Measurements from ENCODE around the gene DSC2. TPM values are rescaled to one million over a fixed set of nuclear protein-coding genes. Genes with fewer than 3 reads are reported as not detected.

The DSC2 gene
- total and polyA plus RNA-seq, 2 donors (not counting 1 experiment from before 2014, with no cell fraction given), result under 0.01 TPM; not detected in 1

- no peaks in the 10 kb centered on the region for H4K20me1 ChIP-seq (ENCODE audit: control insufficient read depth, extremely low read depth, insufficient read depth, low read length)
- H3K4me2 ChIP-seq (ENCODE audit: extremely low read depth, insufficient read depth, low read length), result no peak overlapping the region
- DNase-seq (ENCODE audit: low read depth in 2 of 2), result no peak
- H3K79me2 ChIP-seq (ENCODE audit: control insufficient read depth, insufficient read depth, low read length), result no peaks in the 10 kb centered on the region
- no peak overlapping the region for H2AFZ ChIP-seq (ENCODE audit: low read length)
- H3K9ac ChIP-seq (ENCODE audit: insufficient read depth, low read length), result no peak overlapping the region
- H3K4me1 ChIP-seq (ENCODE audit: control insufficient read depth, extremely low read depth, insufficient read depth, low read length), result no peaks in the 10 kb centered on the region
- no peaks in the 10 kb centered on the region for H3K36me3 ChIP-seq (ENCODE audit: control insufficient read depth, insufficient read depth, low read length)
- H3K27ac ChIP-seq (ENCODE audit: insufficient read depth, low read length), result no peak overlapping the region
- TF ChIP-seq EZH2 (IDR thresholded peaks at IDR 0.05; ENCODE audit: low read length, missing control alignments) (no peak), CTCF (conservative IDR thresholded peaks at IDR 0.05 in 1 of 2, IDR thresholded peaks at IDR 0.05 in 1 of 2; ENCODE audit: low read depth in 1 of 2, low read length in 2 of 2) (no peak)
- H3K27me3 ChIP-seq (ENCODE audit: control insufficient read depth, insufficient read depth, low read length), result no peaks in the 10 kb centered on the region
- H3K4me3 ChIP-seq (replicated peaks in 1 of 4; ENCODE audit: control extremely low read depth in 1 of 4, insufficient read depth in 1 of 4, low read depth in 3 of 4, low read length in 4 of 4), result no peak overlapping the region
- H3K9me3 ChIP-seq (ENCODE audit: control insufficient read depth, insufficient read depth, low read depth, low read length), result no peaks in the 10 kb centered on the region
Measured at GRCh38 chr18:31105733-31106132, 3.5 kb upstream of the DSC2 start.

GRCh38 chr18:31104444-31104843 lies 2.2 kb upstream of the DSC2 start:
- no peaks in the 10 kb centered on the region for H3K9me3 ChIP-seq (ENCODE audit: control insufficient read depth, insufficient read depth, low read depth, low read length)
- H3K4me2 ChIP-seq (ENCODE audit: extremely low read depth, insufficient read depth, low read length), result no peak overlapping the region
- no peaks in the 10 kb centered on the region for H3K27me3 ChIP-seq (ENCODE audit: control insufficient read depth, insufficient read depth, low read length)
- no peaks in the 10 kb centered on the region for H4K20me1 ChIP-seq (ENCODE audit: control insufficient read depth, extremely low read depth, insufficient read depth, low read length)
- H3K79me2 ChIP-seq (ENCODE audit: control insufficient read depth, insufficient read depth, low read length), result no peaks in the 10 kb centered on the region
- no peak overlapping the region for H3K9ac ChIP-seq (ENCODE audit: insufficient read depth, low read length)
- no peak for DNase-seq (ENCODE audit: low read depth in 2 of 2)
- H2AFZ ChIP-seq (ENCODE audit: low read length), result no peak overlapping the region
- no peak overlapping the region for H3K4me3 ChIP-seq (replicated peaks in 1 of 4; ENCODE audit: control extremely low read depth in 1 of 4, insufficient read depth in 1 of 4, low read depth in 3 of 4, low read length in 4 of 4)
- TF ChIP-seq CTCF (conservative IDR thresholded peaks at IDR 0.05 in 1 of 2, IDR thresholded peaks at IDR 0.05 in 1 of 2; ENCODE audit: low read depth in 1 of 2, low read length in 2 of 2) (no peak), EZH2 (IDR thresholded peaks at IDR 0.05; ENCODE audit: low read length, missing control alignments) (no peak)
- no peak overlapping the region for H3K27ac ChIP-seq (ENCODE audit: insufficient read depth, low read length)
- no peaks in the 10 kb centered on the region for H3K4me1 ChIP-seq (ENCODE audit: control insufficient read depth, extremely low read depth, insufficient read depth, low read length)
- no peaks in the 10 kb centered on the region for H3K36me3 ChIP-seq (ENCODE audit: control insufficient read depth, insufficient read depth, low read length)

GRCh38 chr18:31103423-31103822 lies 1.2 kb upstream of the DSC2 start:
- Histone ChIP-seq H3K4me3 (replicated peaks in 1 of 4; ENCODE audit: control extremely low read depth in 1 of 4, insufficient read depth in 1 of 4, low read depth in 3 of 4, low read length in 4 of 4) (no peak overlapping the region), H3K27ac (ENCODE audit: insufficient read depth, low read length) (no peak overlapping the region), H4K20me1 (ENCODE audit: control insufficient read depth, extremely low read depth, insufficient read depth, low read length) (no peaks in the 10 kb centered on the region), H3K36me3 (ENCODE audit: control insufficient read depth, insufficient read depth, low read length) (no peaks in the 10 kb centered on the region), H2AFZ (ENCODE audit: low read length) (no peak overlapping the region), H3K79me2 (ENCODE audit: control insufficient read depth, insufficient read depth, low read length) (no peaks in the 10 kb centered on the region), H3K4me2 (ENCODE audit: extremely low read depth, insufficient read depth, low read length) (no peak overlapping the region), H3K4me1 (ENCODE audit: control insufficient read depth, extremely low read depth, insufficient read depth, low read length) (no peaks in the 10 kb centered on the region), H3K9me3 (ENCODE audit: control insufficient read depth, insufficient read depth, low read depth, low read length) (no peaks in the 10 kb centered on the region), H3K27me3 (ENCODE audit: control insufficient read depth, insufficient read depth, low read length) (no peaks in the 10 kb centered on the region), H3K9ac (ENCODE audit: insufficient read depth, low read length) (no peak overlapping the region)
- no peak for TF ChIP-seq CTCF (conservative IDR thresholded peaks at IDR 0.05 in 1 of 2, IDR thresholded peaks at IDR 0.05 in 1 of 2; ENCODE audit: low read depth in 1 of 2, low read length in 2 of 2)
- no peak for TF ChIP-seq EZH2 (IDR thresholded peaks at IDR 0.05; ENCODE audit: low read length, missing control alignments)
- no peak for DNase-seq (ENCODE audit: low read depth in 2 of 2)
